K562 (cell line): ENCODE data around the gene OXTR. TPM values are rescaled to one million over a fixed set of nuclear protein-coding genes. Genes with fewer than 3 reads are reported as not detected.

Experiments used
- ATAC-seq: fragments of 200-7000 bp; cut with Tn5 transposase; 3 replicates; pipeline ENCODE4 v1.9.1; 2020; ENCODE audit warnings: moderate library complexity
- BruUV-seq: library from RNA; stranded (reverse); fragments of 400-500 nt; replicated peaks from 2 replicates; lab custom pipeline; 2021; lab: Mats Ljungman, UMichigan
- CTCF ChIA-PET: fragments of 300-600 bp; formaldehyde crosslinking; extraction: SDS; loops from one replicate; lab custom pipeline; 2021; ENCODE audit warnings: low intra/inter-chr PET ratio; lab: Yijun Ruan, JAX
- POLR2A ChIA-PET: fragments of 300-600, 350-650 bp; sonication (Branson Sonifier 250); formaldehyde crosslinking; extraction: SDS; loops from one replicate; lab custom pipeline; 2021; ENCODE audit warnings: antibody characterized with exemption, inconsistent platforms; lab: Yijun Ruan, JAX
- DNase-seq, 4 experiments: peaks; one replicate each; pipeline versions ENCODE4 v3.0.0 to v3.0.0-alpha.2; 2011 to 2018; ENCODE audit warnings: low spot score in 3 of 4, mixed read lengths in 3 of 4; ENCODE audit errors: extremely low read depth in 1 of 4
- FAIRE-seq: peaks from 2 replicates; lab custom pipeline; 2011; peaks lifted over from hg19 to GRCh38; lab: Jason Lieb, UNC
- H2AFZ ChIP-seq: 2 replicates; pipeline ENCODE4 v1.6.0; 2011; ENCODE audit warnings: low read depth, low read length, control low read depth, inconsistent platforms
- H3K27ac ChIP-seq: fragments of 200-600 bp; 3 replicates; pipeline ENCODE4 v1.8.0; 2011; ENCODE audit warnings: low read depth, mild to moderate bottlenecking, control low read depth, inconsistent platforms, low read length, moderate library complexity, mixed read lengths; ENCODE audit errors: extremely low read depth
- H3K27me3 ChIP-seq, 2 experiments: fragments of 300-600 bp in 1 of 2; 2 replicates in 1 of 2; 3 replicates in 1 of 2; pipeline versions ENCODE4 v1.6.0 to v1.8.0; 2011; ENCODE audit warnings: inconsistent platforms in 2 of 2, low read length in 2 of 2, mild to moderate bottlenecking in 1 of 2, mixed read lengths in 1 of 2, moderate library complexity in 1 of 2; ENCODE audit not compliant: control insufficient read depth in 2 of 2, insufficient read depth in 2 of 2
- H3K36me3 ChIP-seq: fragments of 300-600 bp; 3 replicates; pipeline ENCODE4 v1.8.0; 2011; ENCODE audit warnings: mild to moderate bottlenecking, low read length, inconsistent platforms; ENCODE audit not compliant: control insufficient read depth, insufficient read depth
- H3K4me1 ChIP-seq, 2 experiments: fragments of 200-600 bp in 1 of 2; replicated peaks in 1 of 2; 2 replicates in 1 of 2; 3 replicates in 1 of 2; pipeline versions ENCODE4 v1.5.1 to v1.8.0; 2011; ENCODE audit warnings: inconsistent platforms in 2 of 2, low read length in 2 of 2, mild to moderate bottlenecking in 1 of 2, mixed read lengths in 1 of 2, moderate library complexity in 1 of 2; ENCODE audit not compliant: control insufficient read depth in 2 of 2, insufficient read depth in 2 of 2
- H3K4me2 ChIP-seq: 2 replicates; pipeline ENCODE4 v1.6.1; 2011; ENCODE audit warnings: low read length, control low read depth, inconsistent platforms, mixed read lengths; ENCODE audit not compliant: insufficient read depth
- H3K4me3 ChIP-seq: fragments of 200-600 bp; sonication (generic), shearing (Covaris generic); 2 replicates; pipeline ENCODE4 v1.5.1; 2016; ENCODE audit warnings: control low read depth, inconsistent platforms
- H3K79me2 ChIP-seq: fragments of 200-600 bp; 3 replicates; pipeline ENCODE4 v1.8.0; 2011; ENCODE audit warnings: low read length, inconsistent platforms; ENCODE audit not compliant: control insufficient read depth, insufficient read depth
- H3K9ac ChIP-seq, 2 experiments: 2 replicates each; pipeline versions ENCODE4 v1.6.0 to v1.6.1; 2011; ENCODE audit warnings: low read depth in 2 of 2, low read length in 2 of 2, control low read depth in 1 of 2, inconsistent platforms in 1 of 2, mild to moderate bottlenecking in 1 of 2, mixed read lengths in 1 of 2; ENCODE audit not compliant: insufficient read depth in 1 of 2
- H3K9me1 ChIP-seq: one replicate; pipeline ENCODE4 v1.6.0; 2011; ENCODE audit warnings: inconsistent platforms, mild to moderate bottlenecking, low read length, moderate library complexity; ENCODE audit not compliant: control insufficient read depth, insufficient read depth
- H3K9me3 ChIP-seq: replicated peaks from 2 replicates; pipeline ENCODE4 v1.5.1; 2011; ENCODE audit warnings: low read depth, low read length, inconsistent platforms; ENCODE audit not compliant: control insufficient read depth, insufficient read depth
- H4K20me1 ChIP-seq: replicated peaks from 2 replicates; pipeline ENCODE4 v1.6.1; 2011; ENCODE audit warnings: low read length, inconsistent platforms, mixed read lengths; ENCODE audit not compliant: control insufficient read depth, insufficient read depth
- AFF4 ChIP-seq: sonication (generic); formaldehyde crosslinking; IDR thresholded peaks from 2 replicates; pipeline ENCODE4 v1.8.0; 2023; ENCODE audit warnings: mild to moderate bottlenecking, missing genetic modification reagents
- C11orf30 ChIP-seq: fragments of 450-650 bp; IDR thresholded peaks from 2 replicates; pipeline ENCODE4 v1.6.1; 2016; ENCODE audit warnings: low read depth, mild to moderate bottlenecking
- CCAR2 ChIP-seq: fragments of 200-400 bp; formaldehyde crosslinking; IDR thresholded peaks from 2 replicates; pipeline ENCODE4 v1.6.1; 2017; ENCODE audit warnings: mild to moderate bottlenecking, low read depth, low read length
- CREB3L1 ChIP-seq: fragments of 450-650 bp; IDR thresholded peaks from 2 replicates; pipeline ENCODE4 v1.6.1; 2014; ENCODE audit warnings: low read depth, mild to moderate bottlenecking, moderate library complexity, borderline replicate concordance
- KHSRP ChIP-seq: fragments of 450-650 bp; IDR thresholded peaks from 2 replicates; pipeline ENCODE4 v1.6.1; 2017
- MAFK ChIP-seq: IDR thresholded peaks from 2 replicates; pipeline ENCODE4 v1.6.1; 2011; ENCODE audit warnings: low read length, improper control_type of control experiment
- MBD1 ChIP-seq: fragments of 250-450 bp; sonication (Bioruptor Pico); IDR thresholded peaks from 2 replicates; pipeline ENCODE4 v1.8.0; 2022; ENCODE audit warnings: inconsistent platforms
- MXI1 ChIP-seq: IDR thresholded peaks from 2 replicates; pipeline ENCODE4 v1.6.1; 2011; ENCODE audit warnings: low read depth, mild to moderate bottlenecking, improper control_type of control experiment, low read length
- PHF20 ChIP-seq: fragments of 450-650 bp; IDR thresholded peaks from 2 replicates; pipeline ENCODE4 v1.6.1; 2018; ENCODE audit not compliant: partially characterized antibody
- STAT5A ChIP-seq: IDR thresholded peaks from 2 replicates; pipeline ENCODE4 v1.6.1; 2012; ENCODE audit warnings: low read length, inconsistent platforms, borderline replicate concordance
- ZNF24 ChIP-seq: fragments of 450-650 bp; IDR thresholded peaks from 2 replicates; pipeline ENCODE4 v1.6.1; 2016
- ZNF57 ChIP-seq: fragments of 450-650 bp; formaldehyde crosslinking; IDR thresholded peaks from 2 replicates; pipeline ENCODE4 v1.4.0; 2020; ENCODE audit warnings: mild to moderate bottlenecking, moderate library complexity
- ZNF668 ChIP-seq: fragments of 250-450 bp; sonication (Bioruptor Pico); IDR thresholded peaks from 2 replicates; pipeline ENCODE4 v1.8.0; 2022; ENCODE audit warnings: mild to moderate bottlenecking, inconsistent platforms
- WGBS: fragments of 100-300 bp; shearing (Covaris generic); methylation state at CpG from one replicate; pipeline ENCODE4 v1.1.6; 2016; ENCODE audit warnings: low coverage, mixed read lengths; ENCODE audit not compliant: insufficient coverage; ENCODE audit errors: missing lambda C conversion rate; 5-methylcytosine and 5-hydroxymethylcytosine counted together
- in situ Hi-C: fragments of 300-500 bp; cut with MboI; formaldehyde crosslinking; loops from 4 replicates; pipeline ENCODE4 v1.15.0; 2018; ENCODE audit warnings: inconsistent platforms, mixed read lengths
- intact Hi-C: fragments of 100-400 bp; cut with micrococcal nuclease; formaldehyde crosslinking; loops from 2 replicates; pipeline ENCODE4 v1.14.2; 2022
- polyA plus RNA-seq, 8 experiments: library from polyadenylated mRNA; depleted of rRNA in 4 of 8; stranded (reverse) in 5 of 8; unstranded in 3 of 8; fragments of >200 nt; fragmentation: Nextera tagmentation in 2 of 8; fragmentation: Illumina TruSeq in 1 of 8; extraction: Ambion mirVana in 2 of 8; extraction: Trizol in 1 of 8; gene quantifications; 2 replicates each; pipeline versions ENCODE4 v1.2.1 to v1.2.3, GENCODE V29; 2011 to 2014; ENCODE audit warnings: inconsistent platforms in 1 of 8, missing spikeins in 1 of 8
- total RNA-seq, 7 experiments: library from RNA; depleted of rRNA in 6 of 7; stranded (reverse); fragments of >200 nt in 6 of 7; fragmentation: Illumina TruSeq in 2 of 7; extraction: Trizol in 2 of 7; gene quantifications; 2 replicates each; pipeline versions ENCODE4 v1.2.1 to v1.2.3, GENCODE V29; 2011 to 2021; ENCODE audit warnings: low replicate concordance in 1 of 7
- TF ChIP-seq, protein P1 (sequence below): sonication (generic); formaldehyde crosslinking; IDR thresholded peaks from 2 replicates; pipeline ENCODE4 v1.8.0; 2022; ENCODE audit warnings: mild to moderate bottlenecking, missing genetic modification reagents

Gene OXTR
- total and polyA plus RNA-seq, 9 of the 15 experiments (the other 6 are each of a cell fraction or from before 2014, with no cell fraction given) = 0.14 to 1.3 (median 0.80) TPM

- no peaks in the 10 kb centered on the region for H4K20me1 ChIP-seq
- no peak overlapping the region for H2AFZ ChIP-seq
- no peak overlapping the region for H3K4me2 ChIP-seq
- peaks cover 21 to 56% of the 10 kb centered on the region in 2 experiments; a peak in 4 of 5 replicates for H3K27me3 ChIP-seq
- H3K9me3 ChIP-seq = no peaks in the 10 kb centered on the region
- ATAC-seq (no peak), FAIRE-seq (no peak), DNase-seq (no peak)
- no TSS peak for BruUV-seq
- no peaks in the 10 kb centered on the region for H3K9me1 ChIP-seq
- CTCF ChIA-PET = no interaction called here
- intact Hi-C loops (no loop called here), in situ Hi-C loops (no loop called here)
- no peak overlapping the region for H3K9ac ChIP-seq
- no peak overlapping the region for H3K4me3 ChIP-seq
- WGBS = 5% methylated on average over 11 of the region's 11 CpGs
- no peaks in the 10 kb centered on the region for H3K79me2 ChIP-seq
- peaks cover 0 to 4% of the 10 kb centered on the region in 2 experiments; a peak in 1 of 5 replicates for H3K4me1 ChIP-seq
- POLR2A ChIA-PET = interaction anchor here (0.6 to 1.4 kb wide), 4 partner anchors 11 to 210 kb away, joined by 3 to 6 read pairs (median 3); no protein-coding TSS in a partner anchor
- H3K27ac ChIP-seq = no peak overlapping the region
- H3K36me3 ChIP-seq = no peaks in the 10 kb centered on the region
- TF ChIP-seq MBD1 (CRISPR knock-in tag) (no peak), CCAR2 (no peak), STAT5A (no peak), MAFK (no peak), ZNF24 (no peak), C11orf30 (no peak), PHF20 (no peak), AFF4 (CRISPR knock-in tag) (no peak), ZNF668 (CRISPR knock-in tag) (no peak), KHSRP (no peak), ZNF57 (CRISPR knock-in tag) (no peak), CREB3L1 (no peak), MXI1 (no peak)
- TF ChIP-seq, protein P1, sequence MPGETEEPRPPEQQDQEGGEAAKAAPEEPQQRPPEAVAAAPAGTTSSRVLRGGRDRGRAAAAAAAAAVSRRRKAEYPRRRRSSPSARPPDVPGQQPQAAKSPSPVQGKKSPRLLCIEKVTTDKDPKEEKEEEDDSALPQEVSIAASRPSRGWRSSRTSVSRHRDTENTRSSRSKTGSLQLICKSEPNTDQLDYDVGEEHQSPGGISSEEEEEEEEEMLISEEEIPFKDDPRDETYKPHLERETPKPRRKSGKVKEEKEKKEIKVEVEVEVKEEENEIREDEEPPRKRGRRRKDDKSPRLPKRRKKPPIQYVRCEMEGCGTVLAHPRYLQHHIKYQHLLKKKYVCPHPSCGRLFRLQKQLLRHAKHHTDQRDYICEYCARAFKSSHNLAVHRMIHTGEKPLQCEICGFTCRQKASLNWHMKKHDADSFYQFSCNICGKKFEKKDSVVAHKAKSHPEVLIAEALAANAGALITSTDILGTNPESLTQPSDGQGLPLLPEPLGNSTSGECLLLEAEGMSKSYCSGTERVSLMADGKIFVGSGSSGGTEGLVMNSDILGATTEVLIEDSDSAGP (CRISPR knock-in tag) = no peak
These were observed 6.6 kb downstream of the OXTR start for GRCh38 chr3:8762607-8763377.
